HG02885 (cell line): ENCODE results near the gene PCDH12.

Experiments
- ATAC-seq: cut with Tn5 transposase; IDR thresholded peaks from one replicate; pipeline ENCODE4 v1.9.1; 2021; ENCODE audit warnings: mild to moderate bottlenecking; ENCODE audit not compliant: unreplicated experiment, poor library complexity

The PCDH12 gene

GRCh38 chr5:141913560-141914198, 44.3 kb downstream of the PCDH12 start:
- ATAC-seq = no peak

GRCh38 chr5:141910271-141910673, 47.7 kb downstream of the PCDH12 start:
- ATAC-seq = no peak

GRCh38 chr5:141909212-141909611, 48.8 kb downstream of the PCDH12 start:
- no peak for ATAC-seq

GRCh38 chr5:141908796-141909195, 49.2 kb downstream of the PCDH12 start:
- no peak for ATAC-seq

- no peak for ATAC-seq
Observed at GRCh38 chr5:141906972-141907371, 51.0 kb downstream of the PCDH12 start.

GRCh38 chr5:141906517-141906916, 51.5 kb downstream of the PCDH12 start:
- no peak for ATAC-seq

- no peak for ATAC-seq
Observed at GRCh38 chr5:141904551-141904950, 53.5 kb downstream of the PCDH12 start.

- ATAC-seq = no peak
Observed at GRCh38 chr5:141903261-141903660, 54.7 kb downstream of the PCDH12 start.

- no peak for ATAC-seq
Observed at GRCh38 chr5:141902015-141902814, 55.8 kb downstream of the PCDH12 start.

GRCh38 chr5:141898448-141899049, 59.5 kb downstream of the PCDH12 start:
- ATAC-seq = no peak

GRCh38 chr5:141897425-141897824, 60.6 kb downstream of the PCDH12 start:
- no peak for ATAC-seq
